ENCODE measurements around the gene MRPS15. TPM values are rescaled to one million over a fixed set of nuclear protein-coding genes. Genes with fewer than 3 reads are reported as not detected.

MRPS15 gene
- total and polyA plus RNA-seq, 2 donors (not counting 3 experiments of a cell fraction or from before 2014, with no cell fraction given), result 47.1 to 105 TPM

GRCh38 chr1:36503159-36503558 is 39.0 kb upstream of the MRPS15 start:
- no peak for FAIRE-seq

More at GRCh38 chr1:36503159-36503558, 39.0 kb upstream of the MRPS15 start:
- no peak for DNase-seq (ENCODE audit: low read depth, low spot score)
- no peak overlapping the region for H3K4me2 ChIP-seq (ENCODE audit: insufficient read depth, low read length)
- intact Hi-C loops (cut with micrococcal nuclease) (no loop called here), dilution Hi-C loops (cut with MboI; ENCODE audit: extremely low pct_ligation_motif_present, low sequenced_read_pairs) (no loop called here)
- CTCF ChIA-PET, result interaction anchor here (2.8 kb wide), 1 partner anchor 13 kb away, joined by 14 read pairs; no protein-coding TSS in a partner anchor
- H3K9me3 ChIP-seq (replicated peaks; ENCODE audit: control insufficient read depth, insufficient read depth, low read length), result no peaks in the 10 kb centered on the region
- no peak overlapping the region for H2AFZ ChIP-seq (ENCODE audit: low read depth, low read length)
- no peak overlapping the region for H3K27ac ChIP-seq (ENCODE audit: insufficient read depth, low read depth, low read length)
- POLR2A ChIA-PET, result no interaction called here
- no peaks in the 10 kb centered on the region for H3K79me2 ChIP-seq (ENCODE audit: control insufficient read depth, insufficient read depth, low read length)
- TF ChIP-seq EZH2 (IDR thresholded peaks at IDR 0.05; ENCODE audit: borderline replicate concordance, low read depth, low read length, severe bottlenecking) (no peak), GATA2 (IDR thresholded peaks at IDR 0.05; ENCODE audit: insufficient read depth, insufficient read length, low read depth, low read length) (no peak), JUN (IDR thresholded peaks at IDR 0.05; ENCODE audit: borderline replicate concordance, insufficient read depth, insufficient read length, low read depth) (no peak), MAX (IDR thresholded peaks at IDR 0.05; ENCODE audit: insufficient read depth, insufficient read length) (no peak), FOS (IDR thresholded peaks at IDR 0.05; ENCODE audit: borderline replicate concordance, insufficient read depth, low read length) (no peak), CTCF (IDR thresholded peaks at IDR 0.05; ENCODE audit: extremely low read depth in 1 of 2, insufficient read depth in 1 of 2, low read depth in 1 of 2, low read length in 2 of 2) (no peak), POLR2AphosphoS5 (IDR thresholded peaks at IDR 0.05; ENCODE audit: insufficient read depth, low read depth, low read length) (no peak), POLR2A (IDR thresholded peaks at IDR 0.05; ENCODE audit: low read depth, low read length) (no peak), MYC (IDR thresholded peaks at IDR 0.05; ENCODE audit: low read depth, low read length) (no peak)
- peaks cover 5% of the 10 kb centered on the region in 2 experiments for H3K27me3 ChIP-seq (ENCODE audit: control insufficient read depth in 2 of 2, insufficient read depth in 2 of 2, low read length in 2 of 2)
- no peaks in the 10 kb centered on the region for H4K20me1 ChIP-seq (replicated peaks; ENCODE audit: control insufficient read depth, extremely low read depth, insufficient read depth, low read length)
- no peaks in the 10 kb centered on the region for H3K36me3 ChIP-seq (ENCODE audit: control insufficient read depth in 2 of 2, extremely low read depth in 1 of 2, insufficient read depth in 2 of 2, low read length in 2 of 2)
- no peaks in the 10 kb centered on the region for H3K4me1 ChIP-seq (ENCODE audit: control insufficient read depth, extremely low read depth, insufficient read depth, low read length)
- no TSS peak for BruUV-seq (replicated peaks)
- no peak overlapping the region for H3K9ac ChIP-seq (replicated peaks; ENCODE audit: extremely low read depth, insufficient read depth, low read length)
- no peak overlapping the region for H3K4me3 ChIP-seq (replicated peaks in 1 of 3; ENCODE audit: insufficient read depth in 1 of 3, low read depth in 1 of 3, low read length in 3 of 3)
- H3K9me1 ChIP-seq (replicated peaks; ENCODE audit: control insufficient read depth, extremely low read depth, insufficient read depth, low read length), result no peaks in the 10 kb centered on the region

All from endothelial cell of umbilical vein (primary cell).